ENCODE measurements around the gene ADGRB3. TPM values are rescaled to one million over a fixed set of nuclear protein-coding genes. Genes with fewer than 3 reads are reported as not detected.

ADGRB3 gene
- total and polyA plus RNA-seq, 10 of the 15 experiments (the other 5 are each of a cell fraction or from before 2014, with no cell fraction given), result 0.03 to 0.06 TPM; not detected in 8

DNA sequence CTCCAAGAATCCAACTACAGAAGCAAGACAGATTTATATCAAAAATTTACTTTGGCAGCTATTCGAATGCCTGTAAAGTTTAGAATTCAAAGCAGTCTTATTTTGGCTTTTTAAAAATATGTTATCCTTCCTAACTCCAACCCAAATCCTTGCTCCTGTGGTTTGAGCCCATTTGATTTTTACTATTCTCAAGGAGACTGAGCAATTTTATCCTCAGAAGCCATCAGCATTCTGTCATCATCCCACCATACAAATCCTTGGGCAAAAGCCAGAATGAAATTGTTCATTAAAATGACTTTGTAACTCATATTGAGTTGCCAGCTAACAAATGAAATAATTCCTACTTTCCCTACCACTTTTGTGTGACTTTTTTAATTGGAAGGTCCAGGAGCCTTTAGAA is 392.8 kb downstream of the ADGRB3 start (continued):
- no peak for TF ChIP-seq TARDBP (IDR thresholded peaks at IDR 0.05; ENCODE audit: borderline replicate concordance)
- no peak for TF ChIP-seq RAD51 (IDR thresholded peaks at IDR 0.05)
- no peak for TF ChIP-seq ZZZ3 (IDR thresholded peaks at IDR 0.05; ENCODE audit: control insufficient read depth, insufficient read length, low read depth)
- TF ChIP-seq YY1 (IDR thresholded peaks at IDR 0.05; ENCODE audit: low read depth, low read length), result no peak
- no peak for TF ChIP-seq YBX1 (IDR thresholded peaks at IDR 0.05)

DNA sequence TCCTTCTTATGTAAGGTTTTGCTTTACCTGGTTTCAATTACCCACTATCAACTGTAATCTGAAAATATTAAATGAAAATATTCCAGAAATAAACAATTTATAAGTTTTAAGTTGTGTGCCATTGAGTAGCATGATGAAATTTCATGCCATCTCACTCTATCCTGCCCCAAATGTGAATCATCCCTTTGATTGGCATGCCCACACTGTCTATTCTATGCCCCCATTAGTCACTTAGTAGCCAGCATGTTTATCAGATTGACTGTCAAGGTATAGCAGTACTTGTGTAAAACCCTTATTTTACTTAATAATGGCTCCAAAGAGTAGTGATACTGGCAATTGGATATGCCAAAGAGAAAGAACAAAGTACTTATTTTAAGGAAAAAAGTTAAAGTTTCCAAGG is 403.8 kb downstream of the ADGRB3 start:
- in situ Hi-C loops (cut with MboI), result no loop called here
- TF ChIP-seq, protein P1, sequence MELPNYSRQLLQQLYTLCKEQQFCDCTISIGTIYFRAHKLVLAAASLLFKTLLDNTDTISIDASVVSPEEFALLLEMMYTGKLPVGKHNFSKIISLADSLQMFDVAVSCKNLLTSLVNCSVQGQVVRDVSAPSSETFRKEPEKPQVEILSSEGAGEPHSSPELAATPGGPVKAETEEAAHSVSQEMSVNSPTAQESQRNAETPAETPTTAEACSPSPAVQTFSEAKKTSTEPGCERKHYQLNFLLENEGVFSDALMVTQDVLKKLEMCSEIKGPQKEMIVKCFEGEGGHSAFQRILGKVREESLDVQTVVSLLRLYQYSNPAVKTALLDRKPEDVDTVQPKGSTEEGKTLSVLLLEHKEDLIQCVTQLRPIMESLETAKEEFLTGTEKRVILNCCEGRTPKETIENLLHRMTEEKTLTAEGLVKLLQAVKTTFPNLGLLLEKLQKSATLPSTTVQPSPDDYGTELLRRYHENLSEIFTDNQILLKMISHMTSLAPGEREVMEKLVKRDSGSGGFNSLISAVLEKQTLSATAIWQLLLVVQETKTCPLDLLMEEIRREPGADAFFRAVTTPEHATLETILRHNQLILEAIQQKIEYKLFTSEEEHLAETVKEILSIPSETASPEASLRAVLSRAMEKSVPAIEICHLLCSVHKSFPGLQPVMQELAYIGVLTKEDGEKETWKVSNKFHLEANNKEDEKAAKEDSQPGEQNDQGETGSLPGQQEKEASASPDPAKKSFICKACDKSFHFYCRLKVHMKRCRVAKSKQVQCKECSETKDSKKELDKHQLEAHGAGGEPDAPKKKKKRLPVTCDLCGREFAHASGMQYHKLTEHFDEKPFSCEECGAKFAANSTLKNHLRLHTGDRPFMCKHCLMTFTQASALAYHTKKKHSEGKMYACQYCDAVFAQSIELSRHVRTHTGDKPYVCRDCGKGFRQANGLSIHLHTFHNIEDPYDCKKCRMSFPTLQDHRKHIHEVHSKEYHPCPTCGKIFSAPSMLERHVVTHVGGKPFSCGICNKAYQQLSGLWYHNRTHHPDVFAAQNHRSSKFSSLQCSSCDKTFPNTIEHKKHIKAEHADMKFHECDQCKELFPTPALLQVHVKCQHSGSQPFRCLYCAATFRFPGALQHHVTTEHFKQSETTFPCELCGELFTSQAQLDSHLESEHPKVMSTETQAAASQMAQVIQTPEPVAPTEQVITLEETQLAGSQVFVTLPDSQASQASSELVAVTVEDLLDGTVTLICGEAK (IDR thresholded peaks at IDR 0.05; ENCODE audit: borderline replicate concordance), result no peak
- TF ChIP-seq EP300 (IDR thresholded peaks at IDR 0.05; ENCODE audit: borderline replicate concordance in 1 of 2, control insufficient read depth in 1 of 2, low read depth in 2 of 2, low read length in 2 of 2) (no peak), BMI1 (IDR thresholded peaks at IDR 0.05; ENCODE audit: borderline replicate concordance) (no peak), SMARCA5 (IDR thresholded peaks at IDR 0.05) (no peak), IKZF2 (IDR thresholded peaks at IDR 0.05) (no peak), SPI1 (IDR thresholded peaks at IDR 0.05; ENCODE audit: borderline replicate concordance, insufficient read depth, low read depth, low read length) (no peak), MXI1 (IDR thresholded peaks at IDR 0.05; ENCODE audit: low read depth, low read length) (no peak), MTA2 (IDR thresholded peaks at IDR 0.05; ENCODE audit: low read depth) (no peak)
- TF ChIP-seq, protein P2, sequence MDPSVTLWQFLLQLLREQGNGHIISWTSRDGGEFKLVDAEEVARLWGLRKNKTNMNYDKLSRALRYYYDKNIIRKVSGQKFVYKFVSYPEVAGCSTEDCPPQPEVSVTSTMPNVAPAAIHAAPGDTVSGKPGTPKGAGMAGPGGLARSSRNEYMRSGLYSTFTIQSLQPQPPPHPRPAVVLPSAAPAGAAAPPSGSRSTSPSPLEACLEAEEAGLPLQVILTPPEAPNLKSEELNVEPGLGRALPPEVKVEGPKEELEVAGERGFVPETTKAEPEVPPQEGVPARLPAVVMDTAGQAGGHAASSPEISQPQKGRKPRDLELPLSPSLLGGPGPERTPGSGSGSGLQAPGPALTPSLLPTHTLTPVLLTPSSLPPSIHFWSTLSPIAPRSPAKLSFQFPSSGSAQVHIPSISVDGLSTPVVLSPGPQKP (IDR thresholded peaks at IDR 0.05; ENCODE audit: low read depth, low read length), result no peak
- TF ChIP-seq, protein P3, sequence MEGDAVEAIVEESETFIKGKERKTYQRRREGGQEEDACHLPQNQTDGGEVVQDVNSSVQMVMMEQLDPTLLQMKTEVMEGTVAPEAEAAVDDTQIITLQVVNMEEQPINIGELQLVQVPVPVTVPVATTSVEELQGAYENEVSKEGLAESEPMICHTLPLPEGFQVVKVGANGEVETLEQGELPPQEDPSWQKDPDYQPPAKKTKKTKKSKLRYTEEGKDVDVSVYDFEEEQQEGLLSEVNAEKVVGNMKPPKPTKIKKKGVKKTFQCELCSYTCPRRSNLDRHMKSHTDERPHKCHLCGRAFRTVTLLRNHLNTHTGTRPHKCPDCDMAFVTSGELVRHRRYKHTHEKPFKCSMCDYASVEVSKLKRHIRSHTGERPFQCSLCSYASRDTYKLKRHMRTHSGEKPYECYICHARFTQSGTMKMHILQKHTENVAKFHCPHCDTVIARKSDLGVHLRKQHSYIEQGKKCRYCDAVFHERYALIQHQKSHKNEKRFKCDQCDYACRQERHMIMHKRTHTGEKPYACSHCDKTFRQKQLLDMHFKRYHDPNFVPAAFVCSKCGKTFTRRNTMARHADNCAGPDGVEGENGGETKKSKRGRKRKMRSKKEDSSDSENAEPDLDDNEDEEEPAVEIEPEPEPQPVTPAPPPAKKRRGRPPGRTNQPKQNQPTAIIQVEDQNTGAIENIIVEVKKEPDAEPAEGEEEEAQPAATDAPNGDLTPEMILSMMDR (IDR thresholded peaks at IDR 0.05 in 2 of 3, conservative IDR thresholded peaks at IDR 0.05 in 1 of 3; ENCODE audit: control insufficient read depth in 2 of 3, extremely low read depth in 1 of 3, insufficient read depth in 1 of 3, low read depth in 3 of 3, low read length in 3 of 3), result no peak

More for the DNA sequence above, 403.8 kb downstream of the ADGRB3 start:
- no TSS peak for BruUV-seq (replicated peaks)
- no peak overlapping the region for H3K4me3 ChIP-seq
- RAD21 ChIA-PET (ENCODE audit: unreplicated experiment), result no interaction called here
- no peak overlapping the region for H2AFZ ChIP-seq (ENCODE audit: control insufficient read depth, low read depth, low read length)
- H3K4me2 ChIP-seq (ENCODE audit: control insufficient read depth, insufficient read depth), result no peak overlapping the region
- no peaks in the 10 kb centered on the region for H3K4me1 ChIP-seq (ENCODE audit: control insufficient read depth, insufficient read depth, low read length)
- H3K79me2 ChIP-seq (ENCODE audit: control insufficient read depth, insufficient read depth, low read length), result no peaks in the 10 kb centered on the region
- CTCF ChIA-PET, result interaction anchor here (1.1 kb wide), 1 partner anchor 12 kb away, joined by 4 read pairs; no protein-coding TSS in a partner anchor
- no peaks in the 10 kb centered on the region for H3K27me3 ChIP-seq (replicated peaks in 1 of 2; ENCODE audit: control insufficient read depth in 2 of 2, insufficient read depth in 2 of 2, low read length in 1 of 2)
- intact Hi-C loops (cut with micrococcal nuclease; ENCODE audit: unreplicated experiment), result no loop called here
- H4K20me1 ChIP-seq (ENCODE audit: control insufficient read depth, insufficient read depth), result no peaks in the 10 kb centered on the region
- SMC1A ChIA-PET (ENCODE audit: uncharacterized antibody, unreplicated experiment), result no interaction called here
- no peak for DNase-seq (ENCODE audit: low read depth, low spot score)
- no peaks in the 10 kb centered on the region for H3K36me3 ChIP-seq (ENCODE audit: control insufficient read depth in 2 of 2, insufficient read depth in 2 of 2, low read length in 1 of 2)
- no peaks in the 10 kb centered on the region for H3K9me3 ChIP-seq (replicated peaks; ENCODE audit: control insufficient read depth, insufficient read depth, low read length)
- FAIRE-seq, result no peak
- no peak overlapping the region for H3K9ac ChIP-seq (ENCODE audit: control insufficient read depth, insufficient read depth, low read length)
- no peak for ATAC-seq
- POLR2A ChIA-PET, result no interaction called here
- H3K27ac ChIP-seq (ENCODE audit: control insufficient read depth, insufficient read depth), result no peak overlapping the region
